Neuron (in vitro differentiated cells): Measurements from ENCODE around the gene AHNAK2.

Source experiments
- H2AFZ ChIP-seq: one replicate; pipeline ENCODE4 v1.6.1; 2013; ENCODE audit warnings: low read depth, mild to moderate bottlenecking, inconsistent platforms, low read length, moderate library complexity
- H3K27me3 ChIP-seq: one replicate; pipeline ENCODE4 v1.6.1; 2013; ENCODE audit warnings: low read length; ENCODE audit not compliant: insufficient read depth
- H3K36me3 ChIP-seq: one replicate; pipeline ENCODE4 v1.6.1; 2013; ENCODE audit warnings: low read length; ENCODE audit not compliant: insufficient read depth
- H3K4me1 ChIP-seq: one replicate; pipeline ENCODE4 v1.6.1; 2013; ENCODE audit warnings: low read length; ENCODE audit not compliant: insufficient read depth
- H3K4me3 ChIP-seq: 2 replicates; pipeline ENCODE4 v1.5.1; 2013; ENCODE audit warnings: mild to moderate bottlenecking, low read length, moderate library complexity
- H3K9me3 ChIP-seq: one replicate; pipeline ENCODE4 v1.6.1; 2013; ENCODE audit warnings: low read length

The AHNAK2 gene

GRCh38 chr14:104887623-104888488 is 90.3 kb downstream of the AHNAK2 start:
- Histone ChIP-seq H3K4me1 (no peaks in the 10 kb centered on the region), H3K9me3 (no peaks in the 10 kb centered on the region), H3K4me3 (no peak overlapping the region), H3K36me3 (peaks cover 18% of the 10 kb centered on the region), H2AFZ (no peak overlapping the region), H3K27me3 (no peaks in the 10 kb centered on the region)
